22Rv1 (cell line): Measurements from ENCODE around the gene OGDHL.

Experiments
- CTCF ChIP-seq: fragments of 450-650 bp; IDR thresholded peaks from 2 replicates; pipeline ENCODE4 v1.5.1; 2017; ENCODE audit warnings: mild to moderate bottlenecking
- ZFX ChIP-seq: fragments of 450-650 bp; IDR thresholded peaks from 2 replicates; pipeline ENCODE4 v1.6.1; 2017; ENCODE audit warnings: antibody characterized with exemption, borderline replicate concordance

GRCh38 chr10:49749556-49750491 is 12.3 kb downstream of the OGDHL start:
- TF ChIP-seq CTCF (no peak), ZFX (no peak)
